CD4-positive, alpha-beta T cell treated with Interleukin-2 at 100 ng/mL for 4 hours (primary cell): ENCODE results near the gene ESYT2.
"Not testable (repeated sequence)": the region's sequence is repeated elsewhere in the genome, so short reads cannot be mapped to it uniquely, and the experiment has no call there.

Source experiments
- DNase-seq: peaks from one replicate; pipeline ENCODE4 v3.0.0-alpha.2; 2020; ENCODE audit warnings: low spot score

Gene ESYT2

GRCh38 chr7:158854681-158855081, 25.4 kb upstream of the ESYT2 start:
- no peak for DNase-seq

GRCh38 chr7:158850545-158851102, 21.3 kb upstream of the ESYT2 start:
- no peak for DNase-seq

- DNase-seq: no peak
Observed at GRCh38 chr7:158849768-158850544, 20.6 kb upstream of the ESYT2 start.

DNA sequence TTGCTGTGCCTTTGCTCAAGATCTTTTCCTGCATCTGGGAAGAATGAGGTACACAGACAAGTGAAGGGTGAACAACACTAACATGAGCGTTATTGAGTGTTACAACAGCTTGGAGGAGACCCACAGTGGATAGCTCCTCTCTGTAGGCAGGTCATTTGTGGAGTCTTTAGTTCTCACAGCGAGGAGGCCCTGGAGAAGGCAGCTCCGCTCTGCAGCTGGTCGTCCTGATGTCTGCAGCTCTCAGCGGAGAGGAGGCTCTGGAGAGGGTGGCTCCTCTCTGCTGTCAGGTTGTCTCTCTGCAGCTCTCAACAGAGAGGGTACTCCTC, 20.1 kb upstream of the ESYT2 start:
- no peak for DNase-seq

- no peak for DNase-seq
Observed at GRCh38 chr7:158847451-158847866, 18.1 kb upstream of the ESYT2 start.

DNA sequence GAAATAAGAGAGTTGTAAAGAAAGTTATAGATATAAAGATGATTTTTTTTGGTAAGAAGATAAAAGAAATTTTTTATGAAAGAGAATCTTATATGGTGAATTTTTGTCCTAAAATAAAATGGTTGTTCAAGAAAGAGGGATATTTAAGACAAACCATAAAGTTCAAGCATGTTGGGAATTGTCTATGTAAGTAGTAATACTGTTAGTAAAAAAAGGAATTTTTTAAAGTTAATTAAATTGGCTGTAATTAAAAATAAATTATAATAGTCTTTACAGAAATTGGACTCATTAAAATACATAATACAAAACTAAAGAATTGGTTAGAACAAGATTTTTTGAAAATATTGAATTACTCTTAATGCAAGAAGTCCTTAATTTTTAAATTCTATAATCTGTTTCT, 17.0 kb upstream of the ESYT2 start:
- DNase-seq: no peak

- DNase-seq: no peak
Observed at GRCh38 chr7:158843771-158844170, 14.5 kb upstream of the ESYT2 start.

DNA sequence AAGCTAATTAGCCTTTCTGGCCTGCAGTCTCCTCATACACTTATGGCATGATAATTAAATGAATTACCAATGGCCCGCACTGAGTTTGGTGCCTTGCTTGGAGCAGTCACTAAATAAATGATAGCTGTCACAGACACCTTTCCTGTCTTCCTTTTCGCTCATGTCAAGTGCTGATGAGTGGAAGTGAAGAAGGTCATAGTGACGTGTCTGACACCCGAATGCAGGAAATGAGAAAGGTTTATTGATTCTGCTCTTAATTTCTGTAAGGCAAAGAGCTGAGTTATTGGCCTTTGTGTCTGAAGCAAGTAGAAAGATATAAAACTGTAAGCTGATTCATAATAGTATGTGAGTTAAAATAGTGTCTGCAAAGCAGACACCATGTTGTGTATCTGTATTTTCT, 13.2 kb upstream of the ESYT2 start:
- DNase-seq: no peak

- DNase-seq: no peak
Observed at GRCh38 chr7:158840604-158841003, 11.3 kb upstream of the ESYT2 start.

DNA sequence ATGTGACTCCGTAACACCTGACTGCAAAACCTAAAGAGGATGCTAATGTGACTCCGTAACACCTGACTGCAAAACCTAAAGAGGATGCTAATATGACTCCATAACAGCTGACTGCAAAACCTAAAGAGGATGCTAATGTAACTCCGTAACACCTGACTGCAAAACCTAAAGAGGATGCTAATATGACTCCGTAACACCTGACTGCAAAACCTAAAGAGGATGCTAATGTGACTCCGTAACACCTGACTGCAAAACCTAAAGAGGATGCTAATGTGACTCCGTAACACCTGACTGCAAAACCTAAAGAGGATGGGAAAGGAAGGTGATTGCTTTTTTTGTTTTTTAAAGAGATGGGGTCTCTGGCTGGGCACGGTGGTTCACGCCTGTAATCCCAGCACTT, 9.9 kb upstream of the ESYT2 start:
- DNase-seq: not testable (repeated sequence)

DNA sequence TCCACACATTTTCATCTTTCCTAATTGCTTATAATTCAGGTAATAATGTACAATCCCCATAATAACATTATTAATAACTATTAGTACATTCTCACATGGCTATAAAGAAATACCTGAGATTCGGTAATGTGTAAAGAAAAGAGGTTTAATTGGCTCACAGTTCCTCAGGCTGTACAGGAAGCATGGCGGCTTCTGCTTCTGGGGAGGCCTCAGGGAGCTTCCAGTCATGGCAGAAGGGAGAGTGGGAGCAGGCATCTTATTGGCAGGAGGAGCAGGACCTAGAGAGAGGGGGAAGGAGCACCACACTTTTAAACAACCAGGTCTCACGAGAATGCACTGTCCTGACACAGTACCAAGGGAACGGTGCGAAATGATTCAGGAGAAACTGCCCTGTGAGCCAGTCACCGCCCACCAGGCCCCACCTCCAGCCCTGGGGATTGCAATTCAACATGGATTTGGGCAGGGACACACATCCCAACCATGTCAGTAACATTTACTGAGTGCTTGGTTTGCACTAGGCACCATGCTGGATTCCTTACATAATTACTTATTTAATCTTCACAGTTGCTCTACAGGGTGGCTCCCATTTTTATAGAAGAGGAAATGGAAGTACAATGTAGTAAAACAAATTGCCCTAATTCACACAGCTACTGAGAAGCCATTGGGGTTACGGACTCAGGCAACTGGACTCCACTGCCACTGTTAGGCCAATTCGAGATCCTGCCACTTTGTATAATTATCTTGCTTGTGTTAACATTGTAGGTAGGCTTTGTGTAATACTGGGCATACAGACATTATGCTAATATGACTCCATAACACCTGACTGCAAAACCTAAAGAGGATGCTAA, 8.7 kb upstream of the ESYT2 start:
- DNase-seq: no peak

GRCh38 chr7:158836692-158837091, 7.4 kb upstream of the ESYT2 start:
- DNase-seq: no peak

DNA sequence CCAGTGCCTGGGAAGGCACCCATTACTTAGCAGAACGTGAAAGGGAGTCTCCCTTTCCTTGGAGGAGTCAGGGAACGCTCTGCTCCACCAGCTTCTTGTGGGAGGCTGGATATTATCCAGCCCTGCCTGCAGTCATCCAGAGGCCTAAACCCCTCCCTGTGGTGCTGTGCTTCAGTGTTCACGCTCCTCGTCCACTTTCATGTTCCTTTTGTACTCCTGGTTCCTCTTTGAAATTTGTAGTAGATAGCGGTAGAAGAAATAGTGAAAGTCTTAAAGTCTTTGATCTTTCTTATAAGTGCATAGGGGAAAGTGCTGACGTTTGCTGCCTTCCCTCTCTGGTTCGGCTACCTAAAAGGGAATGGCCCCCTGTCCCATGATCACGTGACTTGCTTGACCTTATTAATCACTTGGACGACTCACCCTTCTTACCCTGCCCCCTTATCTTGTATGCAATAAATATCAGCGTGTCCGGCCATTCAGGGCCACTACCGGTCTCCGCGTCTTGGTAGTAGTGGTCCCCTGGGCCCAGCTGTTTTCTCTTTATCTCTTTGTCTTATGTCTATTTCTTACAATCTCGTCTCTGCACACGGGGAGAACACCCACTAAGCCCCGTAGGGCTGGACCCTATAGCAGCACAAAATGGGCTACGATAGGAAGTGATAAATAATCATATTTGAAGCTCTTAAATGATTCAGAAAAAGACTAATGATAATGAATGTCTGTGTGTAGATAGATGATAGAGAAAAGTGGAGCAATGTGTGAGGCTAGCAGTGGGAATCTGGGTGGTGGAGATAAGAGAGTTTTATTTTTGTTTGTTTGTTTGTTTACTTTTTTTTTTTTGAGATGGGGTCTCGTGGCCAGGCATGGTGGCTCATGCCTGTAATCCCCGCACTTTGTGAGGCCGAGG, 5.8 kb upstream of the ESYT2 start:
- DNase-seq: no peak

DNA sequence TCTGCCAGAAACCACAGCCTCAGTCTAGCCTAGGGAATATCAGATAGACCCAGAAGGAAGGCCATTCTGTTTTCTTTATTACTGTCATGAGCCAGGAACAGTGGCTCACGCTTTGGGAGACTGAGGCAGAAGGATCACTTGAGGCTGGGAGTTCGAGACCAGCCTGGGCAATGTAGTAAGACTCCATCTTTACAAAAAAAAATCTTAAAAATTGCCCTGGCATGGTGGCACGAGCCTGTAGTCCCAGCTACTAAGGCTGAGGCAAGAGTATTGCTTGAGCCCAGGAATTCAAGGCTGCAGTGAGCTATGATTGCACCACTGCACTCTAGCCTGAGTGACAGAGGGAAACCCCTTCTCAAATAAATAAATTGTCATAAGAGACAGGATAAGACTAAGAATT, 3.7 kb upstream of the ESYT2 start:
- no peak for DNase-seq

- no peak for DNase-seq
Observed at GRCh38 chr7:158831738-158832091, 2.4 kb upstream of the ESYT2 start.

DNA sequence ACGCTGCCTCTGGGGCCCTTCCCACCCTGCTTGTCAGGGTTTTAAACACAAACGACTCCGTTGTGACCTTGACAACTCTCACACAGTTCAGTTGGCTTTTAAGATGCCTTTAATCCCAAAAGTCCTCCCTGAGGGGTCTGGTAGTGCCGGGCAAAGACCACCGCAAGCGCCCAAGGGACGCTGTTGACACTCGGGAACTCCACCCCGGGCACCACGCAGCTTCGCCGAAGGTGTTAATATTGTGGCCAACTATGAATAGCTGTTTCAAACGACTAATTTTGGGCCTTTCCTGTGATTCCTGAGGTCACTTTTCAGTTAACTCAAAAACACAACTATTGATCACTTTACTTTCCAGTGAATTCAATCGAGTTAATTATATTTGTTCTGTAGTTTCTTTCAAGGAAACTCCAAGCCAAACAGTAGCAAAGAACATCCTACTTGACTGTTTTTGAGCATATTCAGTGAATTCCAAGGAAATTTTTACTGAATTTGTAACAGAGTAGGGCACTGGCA, 958 bp upstream of the ESYT2 start:
- DNase-seq: no peak

- DNase-seq: peak; percentile 71
Observed at GRCh38 chr7:158829021-158829341, 328 bp downstream of the ESYT2 start.

DNA sequence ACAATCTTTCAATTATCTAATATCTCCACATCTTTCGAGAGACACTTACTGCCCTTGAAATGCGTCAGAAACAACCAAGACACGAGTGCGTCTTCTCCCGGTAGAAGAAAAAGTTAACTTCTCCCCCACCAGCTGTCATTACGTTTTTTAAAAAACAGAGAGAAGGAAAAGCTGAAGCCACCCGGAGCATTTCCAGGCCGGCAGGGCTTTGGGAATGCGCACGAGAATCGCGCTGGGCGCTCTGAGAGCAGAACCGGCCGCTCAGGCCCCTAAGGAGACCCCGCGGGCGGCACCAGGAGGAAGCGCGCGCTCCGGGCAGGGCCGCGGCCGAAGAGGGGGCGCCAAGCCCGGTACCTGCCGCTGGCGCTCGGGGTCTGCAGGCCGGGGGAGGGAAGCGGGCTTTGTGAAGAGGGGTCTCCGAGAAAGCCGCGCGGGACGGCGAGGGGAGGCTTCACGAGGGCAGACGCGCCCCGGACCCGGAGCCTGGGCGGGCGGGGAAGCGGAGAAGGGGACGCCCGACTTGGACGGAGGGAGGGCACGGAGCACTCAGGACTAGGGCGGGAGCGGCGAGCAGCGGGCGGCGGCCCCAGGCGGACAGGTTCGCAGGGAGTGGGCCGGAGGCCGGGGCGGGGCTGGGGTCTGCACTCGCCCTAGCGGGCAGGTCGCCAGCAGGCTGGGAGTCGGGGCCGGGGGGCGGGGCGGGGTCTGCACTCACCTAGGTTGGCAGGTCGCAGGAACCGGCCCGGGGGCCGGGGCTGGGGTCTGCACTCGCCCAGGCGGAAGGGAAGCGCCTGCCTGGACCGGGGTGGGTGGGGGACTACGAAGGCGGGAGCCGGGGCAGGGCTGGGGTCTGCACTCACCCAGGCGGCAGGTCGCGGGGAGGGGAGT, 932 bp downstream of the ESYT2 start:
- peak; percentile 24 for DNase-seq

DNA sequence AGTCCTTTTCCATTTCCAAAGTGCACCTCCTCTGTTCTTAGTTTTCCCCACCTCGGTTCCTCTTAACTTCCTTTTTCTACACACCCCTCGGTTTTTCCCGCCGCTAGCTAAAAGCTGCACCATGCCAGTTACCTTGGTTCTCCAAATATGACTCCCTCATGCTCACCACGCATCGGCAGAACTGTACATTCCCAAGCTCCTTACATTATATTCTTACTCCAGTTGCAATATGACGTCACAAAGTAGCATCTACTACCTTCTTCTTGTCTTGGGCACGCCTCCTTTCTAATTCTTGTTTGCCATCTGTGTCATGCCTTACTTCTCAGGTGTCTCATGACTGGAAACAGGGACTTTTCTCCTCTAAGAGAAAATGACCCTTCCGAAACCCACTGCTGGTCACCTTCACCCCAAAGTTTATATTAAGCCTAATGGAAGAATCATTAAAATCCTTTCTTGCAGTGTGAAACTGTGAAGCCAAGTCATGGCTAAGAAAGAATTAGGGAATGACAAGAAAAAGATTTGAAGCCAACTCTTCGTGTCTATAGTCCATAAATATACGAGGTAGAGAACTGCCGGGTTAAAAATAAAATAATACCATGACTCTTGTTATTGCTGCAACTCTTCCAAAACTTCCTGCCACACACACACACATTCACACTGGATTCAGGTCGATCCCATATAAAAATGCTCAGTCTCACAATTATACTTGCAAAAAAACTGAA, 1.7 kb downstream of the ESYT2 start:
- peak; percentile 50 for DNase-seq

GRCh38 chr7:158825628-158826289, 3.5 kb downstream of the ESYT2 start:
- no peak for DNase-seq
